Gastrocnemius medialis (tissue), 4 donors: ENCODE measurements around the gene EFHD2. TPM values are rescaled to one million over a fixed set of nuclear protein-coding genes. Genes with fewer than 3 reads are reported as not detected.
"Not testable (repeated sequence)": the region's sequence is repeated elsewhere in the genome, so short reads cannot be mapped to it uniquely, and the experiment has no call there.

Experiments
- ATAC-seq, 2 donors: fragments of 150-250 bp; one replicate each; pipeline ENCODE4 v1.9.1; 2016
- DNase-seq, 2 donors: peaks; one replicate each; pipeline ENCODE4 v3.0.0-alpha.2; 2019
- H3K27ac ChIP-seq, 4 donors: fragments of 200-600 bp; sonication (generic); 1 replicate in 1 of 4; 2 replicates in 3 of 4; pipeline ENCODE4 v1.5.1; 2016 to 2018; ENCODE audit warnings: mild to moderate bottlenecking in 2 of 4, moderate library complexity in 1 of 4
- H3K27me3 ChIP-seq, 3 donors: fragments of 200-600 bp; sonication (generic) in 2 of 3; 1 replicate in 1 of 3; 2 replicates in 2 of 3; pipeline versions ENCODE4 v1.5.1 to v1.6.0; 2016 to 2019; ENCODE audit warnings: mild to moderate bottlenecking in 1 of 3, moderate library complexity in 1 of 3
- H3K36me3 ChIP-seq, 2 donors: fragments of 200-600 bp; sonication (generic) in 1 of 2; one replicate each; pipeline ENCODE4 v1.5.1; 2017 to 2018
- H3K4me1 ChIP-seq, 2 donors: fragments of 200-600 bp; sonication (generic) in 1 of 2; one replicate each; pipeline ENCODE4 v1.5.1; 2016 to 2017; ENCODE audit warnings: mild to moderate bottlenecking in 2 of 2
- H3K4me3 ChIP-seq, 4 donors: fragments of 200-600 bp; sonication (generic) in 3 of 4; 1 replicate in 1 of 4; 2 replicates in 3 of 4; pipeline ENCODE4 v1.5.1; 2016 to 2019; ENCODE audit warnings: mild to moderate bottlenecking in 2 of 4
- H3K9me3 ChIP-seq, 3 donors: fragments of 200-600 bp; sonication (generic) in 2 of 3; 1 replicate in 1 of 3; 2 replicates in 2 of 3; pipeline ENCODE4 v1.5.1; 2016 to 2019
- CTCF ChIP-seq, 5 experiments: fragments of 450-650 bp in 3 of 5; fragments of 200-600 bp in 2 of 5; sonication (generic) in 2 of 5; IDR thresholded peaks in 4 of 5; conservative IDR thresholded peaks in 1 of 5; 1 replicate in 4 of 5; 2 replicates in 1 of 5; pipeline ENCODE4 v1.5.1; 2016 to 2019; ENCODE audit warnings: antibody characterized with exemption in 5 of 5, mild to moderate bottlenecking in 3 of 5, moderate library complexity in 3 of 5
- POLR2A ChIP-seq, 2 donors: fragments of 450-650 bp; IDR thresholded peaks; one replicate each; pipeline ENCODE4 v1.6.1; 2017; ENCODE audit warnings: antibody characterized with exemption in 2 of 2, mild to moderate bottlenecking in 2 of 2, moderate library complexity in 2 of 2
- in situ Hi-C, 4 donors: fragments of 200-750 bp; cut with MboI; loops; one replicate each; pipeline versions ENCODE4 v1.15.0 to v1.8.0; 2017; ENCODE audit warnings: low sequenced_read_pairs in 4 of 4
- intact Hi-C: fragments of 100-400 bp; cut with DNase I; formaldehyde crosslinking; loops from one replicate; pipeline ENCODE4 v1.15.1; 2023; ENCODE audit warnings: low total_unique reads
- total RNA-seq, 4 donors: library from RNA; depleted of rRNA; stranded (reverse); fragments of >200 nt; gene quantifications; one replicate each; pipeline versions ENCODE4 v1.1.0 to v1.2.3, GENCODE V29; 2016

EFHD2 gene
- total RNA-seq, 4 donors from 2014 or later: 2.9 to 8.1 (median 5.3) TPM

- ATAC-seq (no peak), DNase-seq (peak in 1 of 2 donors; percentile 12)
- in situ Hi-C loops (no loop called here), intact Hi-C loops (no loop called here)
- Histone ChIP-seq H3K4me1 (peaks cover 0 to 3% of the 10 kb centered on the region in 2 donors), H3K9me3 (no peaks in the 10 kb centered on the region), H3K36me3 (no peaks in the 10 kb centered on the region), H3K27me3 (no peaks in the 10 kb centered on the region), H3K4me3 (no peak overlapping the region), H3K27ac (peak overlapping the region in 2 of 4 donors; percentile 12 to 43)
- TF ChIP-seq POLR2A (IDR thresholded peaks at IDR 0.05) (no peak), CTCF (IDR thresholded peaks at IDR 0.05 in 4 of 5, conservative IDR thresholded peaks at IDR 0.05 in 1 of 5) (no peak)
Observed at GRCh38 chr1:15371610-15372545, 37.8 kb upstream of the EFHD2 start.

- H3K4me3 ChIP-seq: no peak overlapping the region
- H3K36me3 ChIP-seq: no peaks in the 10 kb centered on the region
- H3K27ac ChIP-seq: no peak overlapping the region
- ATAC-seq (no peak), DNase-seq (no peak)
- intact Hi-C loops (no loop called here), in situ Hi-C loops (no loop called here)
- no peaks in the 10 kb centered on the region for H3K4me1 ChIP-seq
- no peaks in the 10 kb centered on the region for H3K27me3 ChIP-seq
- H3K9me3 ChIP-seq: no peaks in the 10 kb centered on the region
- TF ChIP-seq CTCF (IDR thresholded peaks at IDR 0.05 in 4 of 5, conservative IDR thresholded peaks at IDR 0.05 in 1 of 5) (no peak), POLR2A (IDR thresholded peaks at IDR 0.05) (no peak)
Observed at GRCh38 chr1:15378729-15379128, 31.0 kb upstream of the EFHD2 start.

GRCh38 chr1:15379151-15379550 lies 30.5 kb upstream of the EFHD2 start:
- in situ Hi-C loops, DNase-seq, intact Hi-C loops, H3K27ac ChIP-seq, H3K27me3 ChIP-seq, H3K9me3 ChIP-seq, H3K4me3 ChIP-seq, H3K4me1 ChIP-seq, ATAC-seq, H3K36me3 ChIP-seq: not testable (repeated sequence)

GRCh38 chr1:15380601-15381508 lies 28.8 kb upstream of the EFHD2 start:
- H3K4me3 ChIP-seq: no peak overlapping the region
- no peak for ATAC-seq

More at GRCh38 chr1:15380601-15381508, 28.8 kb upstream of the EFHD2 start:
- H3K4me1 ChIP-seq: no peaks in the 10 kb centered on the region
- intact Hi-C loops: no loop called here
- no peaks in the 10 kb centered on the region for H3K9me3 ChIP-seq
- in situ Hi-C loops: no loop called here
- peaks cover 4 to 6% (median 5%) of the 10 kb centered on the region in 3 donors for H3K27me3 ChIP-seq
- DNase-seq: no peak
- no peaks in the 10 kb centered on the region for H3K36me3 ChIP-seq
- TF ChIP-seq CTCF (IDR thresholded peaks at IDR 0.05 in 4 of 5, conservative IDR thresholded peaks at IDR 0.05 in 1 of 5): no peak
- no peak for TF ChIP-seq POLR2A (IDR thresholded peaks at IDR 0.05)
- H3K27ac ChIP-seq: no peak overlapping the region
